GM18511 (cell line): ENCODE measurements around the gene BPIFB1.

Experiments used
- ATAC-seq: cut with Tn5 transposase; IDR thresholded peaks from one replicate; pipeline ENCODE4 v1.9.1; 2021; ENCODE audit warnings: mild to moderate bottlenecking, moderate library complexity; ENCODE audit not compliant: unreplicated experiment

The BPIFB1 gene

DNA sequence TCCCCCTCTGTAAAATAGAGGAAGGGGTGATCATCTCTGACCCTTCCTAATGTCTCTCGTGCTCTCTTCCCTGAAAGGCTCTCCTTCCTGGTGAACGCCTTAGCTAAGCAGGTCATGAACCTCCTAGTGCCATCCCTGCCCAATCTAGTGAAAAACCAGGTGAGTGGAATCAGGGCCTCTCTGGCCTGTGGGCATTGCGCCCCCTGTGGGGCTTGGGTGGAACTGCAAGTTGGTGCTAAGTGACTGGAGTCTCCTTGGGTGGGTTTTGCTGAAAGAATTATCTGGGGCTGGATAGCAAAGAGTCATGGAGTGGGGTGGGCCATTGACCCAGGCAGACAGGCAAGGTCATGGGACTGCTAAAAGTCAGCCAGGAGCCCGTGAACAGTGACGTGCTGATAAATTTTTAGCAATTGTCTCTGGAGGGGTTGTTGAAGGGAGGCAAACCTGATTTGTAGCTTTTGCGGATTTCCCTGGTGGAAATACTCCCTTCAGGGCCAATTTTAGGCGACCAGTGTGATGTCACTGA is 8.9 kb downstream of the BPIFB1 start:
- ATAC-seq, result no peak

- ATAC-seq, result no peak
These were observed 13.2 kb downstream of the BPIFB1 start for GRCh38 chr20:33296206-33296605.

DNA sequence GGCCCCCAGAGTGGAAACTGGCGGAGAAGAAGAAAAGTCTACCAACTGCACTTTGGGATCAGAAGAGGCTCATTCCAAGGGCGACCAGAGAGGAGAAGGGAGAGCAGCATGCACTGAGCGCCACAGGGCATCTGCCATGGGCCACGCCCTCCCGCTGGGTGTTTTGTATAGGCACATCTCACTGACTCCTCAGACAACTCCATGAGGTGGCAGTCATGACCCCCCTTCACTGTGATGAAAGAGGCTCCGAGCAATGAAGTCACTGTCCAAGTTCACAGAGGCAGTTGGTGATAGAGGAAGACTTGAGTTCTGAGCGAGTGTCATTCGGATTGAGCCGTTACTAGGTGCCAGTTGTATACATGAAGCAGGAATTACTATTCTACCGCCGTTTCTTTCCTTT is 15.4 kb downstream of the BPIFB1 start:
- ATAC-seq, result no peak

DNA sequence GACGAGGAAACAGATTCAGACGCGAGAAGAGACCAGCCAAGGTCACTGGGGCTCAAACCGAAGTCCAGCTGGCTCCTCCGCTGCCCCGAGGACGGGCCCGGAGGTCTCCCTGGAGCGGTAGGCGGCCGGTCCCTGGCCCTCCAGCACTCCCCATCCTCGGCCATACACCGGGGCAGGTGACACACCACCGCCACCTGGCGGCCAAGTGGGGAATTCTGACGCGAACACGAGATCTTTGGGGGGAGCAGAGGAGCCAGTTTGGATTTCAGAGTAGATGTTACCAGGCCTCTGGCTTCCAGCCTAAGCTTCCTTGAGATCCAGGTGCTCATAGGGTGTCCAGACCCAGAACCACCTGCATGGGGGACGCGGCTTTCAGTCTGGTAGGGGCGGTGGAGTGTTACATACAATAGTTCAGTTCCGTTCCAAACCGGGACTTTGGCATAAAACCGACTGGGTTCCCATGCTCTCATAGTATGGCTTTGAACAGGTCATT is 16.1 kb downstream of the BPIFB1 start:
- no peak for ATAC-seq

DNA sequence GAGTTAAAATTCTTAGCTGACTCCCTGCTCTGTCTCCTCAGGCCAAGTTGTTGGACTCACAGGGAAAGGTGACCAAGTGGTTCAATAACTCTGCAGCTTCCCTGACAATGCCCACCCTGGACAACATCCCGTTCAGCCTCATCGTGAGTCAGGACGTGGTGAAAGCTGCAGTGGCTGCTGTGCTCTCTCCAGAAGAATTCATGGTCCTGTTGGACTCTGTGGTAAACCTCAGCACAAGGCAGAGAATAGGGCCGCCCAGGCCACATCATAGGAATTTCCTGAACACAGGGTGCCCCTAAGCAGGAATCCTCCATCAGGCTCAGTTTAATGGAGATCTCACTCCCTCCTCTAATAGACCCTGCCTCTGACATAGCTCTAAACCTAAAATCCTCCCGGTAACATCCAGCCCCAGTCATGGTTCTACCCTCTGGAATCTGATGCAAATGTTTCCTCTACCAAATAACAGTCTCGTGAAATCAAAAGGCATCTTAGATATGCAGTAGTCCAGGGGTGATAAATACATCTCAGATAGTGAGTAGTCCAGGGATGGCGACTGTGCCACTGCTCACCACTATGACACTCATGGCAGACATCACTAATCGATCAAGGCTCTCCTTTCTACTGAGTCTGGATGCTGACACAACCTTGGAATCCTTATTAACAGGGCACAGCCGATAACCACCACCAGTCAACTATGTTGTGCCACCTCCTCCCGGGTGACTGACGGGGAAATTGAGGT is 18.3 kb downstream of the BPIFB1 start:
- no peak for ATAC-seq

DNA sequence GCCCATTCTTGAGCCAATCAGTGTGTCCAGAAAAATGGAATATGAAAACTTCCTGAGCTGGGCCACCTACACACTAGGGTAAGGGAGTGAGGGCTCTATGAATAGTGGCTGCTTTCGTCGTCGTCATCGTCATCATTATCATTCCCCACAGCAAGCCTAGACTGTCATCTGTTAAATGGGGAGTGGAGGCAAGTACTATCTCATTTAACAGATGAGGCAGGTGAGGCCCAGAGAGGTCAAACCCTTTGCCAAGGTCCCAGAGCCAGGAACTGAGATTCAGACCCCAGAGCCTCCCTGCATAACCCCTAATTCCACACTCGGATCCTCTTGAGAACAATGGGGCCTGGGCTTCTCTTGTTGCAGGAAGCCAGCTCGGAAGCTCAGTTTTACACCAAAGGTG is 20.6 kb downstream of the BPIFB1 start:
- ATAC-seq, result no peak

GRCh38 chr20:33304046-33304445 is 21.0 kb downstream of the BPIFB1 start:
- ATAC-seq, result no peak

DNA sequence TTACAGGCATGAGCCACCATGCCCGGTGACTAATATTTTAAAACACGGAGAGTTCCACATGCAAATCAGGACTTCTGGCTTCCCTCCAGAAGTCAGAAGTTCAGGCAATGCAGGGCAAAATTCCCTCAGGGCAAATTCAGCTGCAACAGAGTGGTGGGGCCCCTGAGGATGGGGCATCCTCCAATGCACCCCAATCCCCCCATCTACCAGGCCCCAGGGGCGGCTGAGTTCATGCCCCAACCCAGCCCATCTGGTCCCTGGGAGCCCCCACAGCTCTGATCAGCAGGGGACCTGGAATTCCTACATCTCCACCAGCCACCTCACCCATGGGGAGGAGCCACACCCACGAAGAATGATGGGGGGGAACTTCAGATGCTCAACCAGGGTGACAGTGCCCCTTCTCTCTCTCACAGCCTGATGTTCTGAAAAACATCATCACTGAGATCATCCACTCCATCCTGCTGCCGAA is 22.6 kb downstream of the BPIFB1 start:
- no peak for ATAC-seq

GRCh38 chr20:33306228-33306627 is 23.2 kb downstream of the BPIFB1 start:
- no peak for ATAC-seq

DNA sequence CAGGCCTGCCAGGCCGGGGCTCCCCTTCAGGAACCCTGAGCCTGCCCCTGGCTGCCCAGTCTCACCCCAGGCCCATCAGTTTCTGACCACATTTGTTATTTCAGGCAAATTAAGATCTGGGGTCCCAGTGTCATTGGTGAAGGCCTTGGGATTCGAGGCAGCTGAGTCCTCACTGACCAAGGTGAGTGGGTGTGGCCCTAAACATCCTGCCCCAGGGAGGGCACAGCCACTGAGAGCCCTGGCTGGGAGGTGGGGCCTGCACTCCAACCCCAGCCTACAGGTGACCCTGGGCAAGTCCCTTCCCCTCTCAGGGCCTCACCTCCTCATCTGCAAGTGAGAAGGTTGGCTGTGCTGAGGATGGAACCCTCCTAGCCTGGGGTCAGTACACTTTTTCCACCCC is 23.8 kb downstream of the BPIFB1 start:
- ATAC-seq, result no peak

DNA sequence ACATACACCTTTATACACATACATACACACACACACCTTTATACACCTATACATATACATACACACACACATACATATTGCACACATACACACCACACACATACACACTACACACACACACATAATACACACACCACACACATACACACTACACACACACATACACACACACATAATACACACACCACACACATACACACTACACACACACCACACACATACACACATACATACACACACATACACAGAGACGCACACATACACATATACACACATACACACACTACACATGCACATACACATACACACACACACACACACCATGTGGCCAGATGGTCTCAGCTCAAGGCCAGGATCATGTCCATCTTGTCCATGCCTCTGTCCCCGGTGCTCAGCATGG is 25.7 kb downstream of the BPIFB1 start:
- ATAC-seq, result no peak

GRCh38 chr20:33309631-33310030 is 26.6 kb downstream of the BPIFB1 start:
- no peak for ATAC-seq

- ATAC-seq, result no peak
These were observed 27.4 kb downstream of the BPIFB1 start for GRCh38 chr20:33310327-33310899.

- no peak for ATAC-seq
These were observed 28.0 kb downstream of the BPIFB1 start for GRCh38 chr20:33311011-33311410.

DNA sequence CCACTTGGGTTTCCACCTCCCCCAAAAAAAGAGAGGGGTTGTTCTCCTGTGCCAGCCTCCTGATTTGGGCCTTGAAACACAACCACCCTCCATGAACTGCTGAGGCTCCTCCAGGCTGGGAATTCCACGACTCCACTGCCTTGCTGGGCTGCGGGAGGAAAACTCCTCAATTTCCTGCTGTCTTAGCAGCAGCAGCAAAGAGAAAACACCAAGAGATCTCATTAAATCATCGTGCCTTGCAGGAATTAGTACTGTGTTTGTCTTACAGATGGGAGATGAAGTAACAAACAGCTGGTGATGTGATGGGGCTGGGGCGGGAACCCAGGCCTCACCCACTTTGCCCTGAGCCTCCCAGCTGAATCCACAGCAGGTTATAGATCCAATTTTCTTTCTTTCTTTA is 29.0 kb downstream of the BPIFB1 start:
- ATAC-seq, result no peak

DNA sequence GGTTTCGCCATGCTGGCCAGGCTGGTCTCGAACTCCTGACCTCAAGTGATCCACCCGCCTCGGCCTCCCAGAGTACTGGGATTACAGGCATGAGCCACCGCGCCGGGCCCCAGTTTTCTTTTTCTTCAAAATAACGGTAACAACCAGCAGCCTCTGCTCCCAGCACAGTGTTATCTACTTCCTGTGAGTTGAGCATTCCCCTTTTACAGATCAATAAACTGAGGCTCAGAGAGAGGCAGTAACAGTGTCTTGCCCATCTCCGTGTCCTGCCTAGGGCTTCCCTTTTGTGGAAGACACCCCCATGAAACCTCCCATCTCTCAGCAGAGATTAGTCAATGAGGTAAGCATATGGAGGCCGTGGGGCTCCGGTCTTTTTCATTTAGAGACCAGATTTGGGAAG is 29.6 kb downstream of the BPIFB1 start:
- ATAC-seq, result no peak

DNA sequence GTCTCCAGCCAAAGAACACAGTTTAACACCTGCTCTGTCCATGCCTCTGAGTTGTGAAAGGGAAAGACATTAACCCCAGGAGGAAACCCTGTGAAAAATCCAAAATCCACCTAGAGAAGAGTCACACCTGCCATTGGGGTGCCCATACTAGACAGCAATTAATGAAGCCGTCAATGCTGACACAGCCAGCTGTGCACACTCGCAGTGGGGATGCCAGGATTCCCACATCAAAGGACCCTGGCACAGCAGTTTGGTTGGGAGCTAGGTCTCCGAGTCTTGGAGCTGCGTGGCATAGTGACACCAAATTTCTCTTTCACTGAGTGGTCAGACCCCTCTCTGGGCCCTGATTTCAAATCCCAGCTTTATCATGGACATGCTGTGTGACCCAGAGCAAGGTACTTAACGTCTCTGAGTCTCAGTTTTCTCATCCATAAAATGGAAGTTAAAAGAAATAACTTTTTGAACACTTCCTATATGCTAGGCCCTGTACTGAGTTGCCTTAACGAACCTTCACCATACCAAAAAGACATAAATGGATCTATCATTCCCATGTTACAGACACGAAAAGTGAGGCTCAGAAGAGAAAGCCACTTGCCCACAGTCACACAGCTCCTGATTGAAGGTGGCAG is 30.8 kb downstream of the BPIFB1 start:
- no peak for ATAC-seq

DNA sequence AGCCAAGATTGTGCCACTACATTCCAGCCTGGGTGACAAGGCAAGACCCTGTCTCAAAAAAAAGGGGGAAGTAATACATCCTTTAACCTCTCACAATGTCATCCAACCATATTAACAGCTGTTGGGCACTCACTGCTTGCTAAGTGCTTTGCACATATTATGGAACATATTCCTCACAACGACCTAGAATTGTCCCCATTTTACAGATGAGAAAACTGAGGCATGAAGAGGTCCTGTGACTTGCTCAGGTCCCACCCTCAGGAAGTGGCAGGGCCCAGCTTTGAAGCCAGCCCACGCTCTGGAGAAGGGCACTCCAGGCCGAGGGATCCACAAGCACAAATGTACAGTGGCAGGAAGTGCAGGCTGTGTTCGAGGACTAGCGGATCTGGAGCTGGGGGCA is 33.3 kb downstream of the BPIFB1 start:
- no peak for ATAC-seq

GRCh38 chr20:33316958-33317357 is 33.9 kb downstream of the BPIFB1 start:
- ATAC-seq, result no peak

DNA sequence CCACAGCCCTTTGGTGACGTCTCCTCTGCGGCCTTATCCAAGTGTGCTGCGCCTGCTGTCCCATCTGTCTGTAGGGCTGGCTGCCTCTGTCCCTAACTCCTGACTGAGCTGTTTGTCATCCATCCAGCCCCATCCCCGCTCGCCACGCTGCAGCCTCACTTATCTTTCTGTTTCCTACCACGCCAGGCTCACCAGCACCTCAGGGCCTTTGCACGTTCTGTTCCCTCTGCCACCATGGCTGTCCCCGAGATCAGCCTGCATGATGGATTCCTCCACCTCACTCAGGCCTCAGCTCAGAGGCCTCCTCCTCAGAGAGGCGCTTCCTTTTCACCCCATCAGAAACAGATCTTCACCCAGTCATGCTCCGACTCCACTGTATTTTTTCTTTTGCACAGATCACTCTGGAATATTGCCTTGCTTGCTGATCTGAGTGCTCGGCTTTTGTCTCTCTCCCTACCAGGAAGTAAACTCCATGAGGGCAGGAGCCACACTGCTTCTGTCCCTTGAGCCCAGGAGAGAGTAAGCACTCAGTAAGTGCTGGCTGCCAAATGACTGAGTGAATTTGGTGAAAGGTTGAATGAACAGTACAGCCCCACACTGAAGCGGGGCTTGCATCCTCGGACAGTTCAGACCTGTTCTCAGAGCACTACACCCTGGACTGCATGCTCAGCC is 34.5 kb downstream of the BPIFB1 start:
- ATAC-seq, result no peak

GRCh38 chr20:33318096-33318429 is 35.0 kb downstream of the BPIFB1 start:
- ATAC-seq, result no peak
